CD14-positive monocyte (primary cell): ENCODE measurements around the gene UBA6. TPM values are rescaled to one million over a fixed set of nuclear protein-coding genes. Genes with fewer than 3 reads are reported as not detected.

Experiments used
- DNase-seq, 3 donors: peaks; one replicate each; pipeline ENCODE4 v3.0.0-alpha.2; 2011 to 2022
- H2AFZ ChIP-seq: 2 replicates; pipeline ENCODE4 v1.6.0; 2012; ENCODE audit warnings: mild to moderate bottlenecking, low read depth, low read length, inconsistent platforms; ENCODE audit not compliant: insufficient read depth, poor library complexity, severe bottlenecking
- H3K27ac ChIP-seq, 2 donors: 1 replicate in 1 of 2; 2 replicates in 1 of 2; pipeline ENCODE4 v1.5.1; 2012 to 2013; ENCODE audit warnings: low read length in 2 of 2, control low read depth in 1 of 2, inconsistent platforms in 1 of 2, low read depth in 1 of 2, mild to moderate bottlenecking in 1 of 2
- H3K27me3 ChIP-seq, 2 donors: one replicate each; pipeline versions ENCODE4 v1.6.0 to v1.6.1; 2011 to 2013; ENCODE audit warnings: low read length in 2 of 2; ENCODE audit not compliant: control insufficient read depth in 2 of 2, insufficient read depth in 2 of 2
- H3K36me3 ChIP-seq, 2 donors: replicated peaks in 1 of 2; 1 replicate in 1 of 2; 2 replicates in 1 of 2; pipeline versions ENCODE4 v1.5.1 to v1.6.1; 2012 to 2013; ENCODE audit warnings: low read length in 2 of 2, control low read depth in 1 of 2, inconsistent platforms in 1 of 2, mild to moderate bottlenecking in 1 of 2; ENCODE audit not compliant: insufficient read depth in 2 of 2, control insufficient read depth in 1 of 2
- H3K4me1 ChIP-seq, 2 donors: 1 replicate in 1 of 2; 2 replicates in 1 of 2; pipeline versions ENCODE4 v1.5.1 to v1.6.1; 2012 to 2013; ENCODE audit warnings: low read length in 2 of 2, control low read depth in 1 of 2, inconsistent platforms in 1 of 2, mild to moderate bottlenecking in 1 of 2, moderate library complexity in 1 of 2; ENCODE audit not compliant: insufficient read depth in 2 of 2, control insufficient read depth in 1 of 2
- H3K4me2 ChIP-seq: replicated peaks from 2 replicates; pipeline ENCODE3; 2012; ENCODE audit warnings: low read length, moderate library complexity, mild to moderate bottlenecking; ENCODE audit not compliant: poor library complexity, severe bottlenecking; ENCODE audit errors: extremely low read depth
- H3K4me3 ChIP-seq, 3 experiments: fragments of 200-600 bp in 1 of 3; sonication (generic) in 1 of 3; replicated peaks in 1 of 3; 1 replicate in 2 of 3; 2 replicates in 1 of 3; pipeline ENCODE4 v1.5.1; 2011 to 2013; ENCODE audit warnings: low read length in 3 of 3, mild to moderate bottlenecking in 3 of 3, control low read depth in 2 of 3, low read depth in 2 of 3, inconsistent platforms in 1 of 3, moderate library complexity in 1 of 3
- H3K79me2 ChIP-seq: 2 replicates; pipeline ENCODE4 v1.6.0; 2012; ENCODE audit warnings: mild to moderate bottlenecking, control low read depth, inconsistent platforms, low read length, moderate library complexity; ENCODE audit not compliant: insufficient read depth
- H3K9ac ChIP-seq: 2 replicates; pipeline ENCODE4 v1.6.0; 2017; ENCODE audit warnings: low read length, mild to moderate bottlenecking; ENCODE audit not compliant: insufficient read depth, poor library complexity, severe bottlenecking
- H3K9me3 ChIP-seq, 2 donors: replicated peaks in 1 of 2; 1 replicate in 1 of 2; 2 replicates in 1 of 2; pipeline versions ENCODE4 v1.5.1 to v1.6.1; 2012 to 2013; ENCODE audit warnings: low read length in 2 of 2, control low read depth in 1 of 2; ENCODE audit not compliant: control insufficient read depth in 1 of 2, insufficient read depth in 1 of 2
- H4K20me1 ChIP-seq: 2 replicates; pipeline ENCODE4 v1.6.0; 2012; ENCODE audit warnings: mild to moderate bottlenecking, low read length, control low read depth, moderate library complexity; ENCODE audit not compliant: insufficient read depth
- H3K27ac Mint-ChIP-seq, 7 donors: one replicate each; pipeline ENCODE4 v1.8.0; 2020; ENCODE audit warnings: mild to moderate bottlenecking in 7 of 7, mixed read lengths in 7 of 7, moderate library complexity in 6 of 7, inconsistent platforms in 2 of 7
- H3K27me3 Mint-ChIP-seq, 3 donors: one replicate each; pipeline ENCODE4 v1.8.0; 2021 to 2022; ENCODE audit warnings: low read depth in 3 of 3, mild to moderate bottlenecking in 3 of 3, mixed read lengths in 3 of 3, moderate library complexity in 3 of 3, inconsistent platforms in 1 of 3
- H3K36me3 Mint-ChIP-seq, 2 donors: one replicate each; pipeline ENCODE4 v1.8.0; 2020; ENCODE audit warnings: mixed read lengths in 2 of 2, inconsistent platforms in 1 of 2, mild to moderate bottlenecking in 1 of 2
- H3K4me1 Mint-ChIP-seq: one replicate; pipeline ENCODE4 v1.8.0; 2020; ENCODE audit warnings: mild to moderate bottlenecking, mixed read lengths
- H3K4me3 Mint-ChIP-seq, 2 donors: one replicate each; pipeline ENCODE4 v1.8.0; 2020; ENCODE audit warnings: mild to moderate bottlenecking in 2 of 2, mixed read lengths in 2 of 2, moderate library complexity in 1 of 2
- H3K9me3 Mint-ChIP-seq, 7 donors: one replicate each; pipeline ENCODE4 v1.8.0; 2020 to 2022; ENCODE audit warnings: mixed read lengths in 7 of 7, mild to moderate bottlenecking in 6 of 7, moderate library complexity in 6 of 7, inconsistent platforms in 2 of 7
- CTCF ChIP-seq: fragments of 200-600 bp; IDR thresholded peaks from one replicate; pipeline ENCODE4 v1.8.0; 2022; ENCODE audit warnings: antibody characterized with exemption, mild to moderate bottlenecking
- WGBS: methylation state at CpG from one replicate; pipeline ENCODE4 v1.1.5; 2013; ENCODE audit warnings: missing lambda C conversion rate; ENCODE audit not compliant: insufficient coverage; 5-methylcytosine and 5-hydroxymethylcytosine counted together
- intact Hi-C, 2 donors: fragments of 100-400 bp; cut with micrococcal nuclease; formaldehyde crosslinking; loops; one replicate each; pipeline versions ENCODE4 v1.15.0 to v1.15.1; 2023
- polyA plus RNA-seq, 3 donors: library from polyadenylated mRNA; depleted of rRNA in 1 of 3; unstranded in 2 of 3; stranded (reverse) in 1 of 3; fragments of 300-500 nt in 2 of 3; fragments of >200 nt in 1 of 3; fragmentation: Illumina TruSeq in 2 of 3; gene quantifications; 1 replicate in 2 of 3; 2 replicates in 1 of 3; pipeline ENCODE4 v1.2.3, GENCODE V29; 2012 to 2021

UBA6 gene
- polyA plus RNA-seq, 3 donors: 8.4 to 22.0 (median 21.0) TPM

GRCh38 chr4:67725132-67725531, 24.2 kb upstream of the UBA6 start:
- no peak overlapping the region for H3K27ac ChIP-seq
- H3K4me3 Mint-ChIP-seq: no peak overlapping the region
- no peaks in the 10 kb centered on the region for H3K79me2 ChIP-seq
- H2AFZ ChIP-seq: no peak overlapping the region
- H3K4me1 ChIP-seq: no peaks in the 10 kb centered on the region
- no peaks in the 10 kb centered on the region for H3K27me3 ChIP-seq
- no peaks in the 10 kb centered on the region for H3K36me3 ChIP-seq
- intact Hi-C loops: no loop called here
- H3K9ac ChIP-seq: no peak overlapping the region
- no peaks in the 10 kb centered on the region for H4K20me1 ChIP-seq
- H3K4me1 Mint-ChIP-seq: peaks cover 9% of the 10 kb centered on the region
- no peaks in the 10 kb centered on the region for H3K9me3 ChIP-seq
- no peak overlapping the region for H3K27ac Mint-ChIP-seq
- no peak overlapping the region for H3K4me3 ChIP-seq
- H3K9me3 Mint-ChIP-seq: peaks cover under 1 to 12% (median 5%) of the 10 kb centered on the region in 7 donors
- peaks cover 4 to 5% of the 10 kb centered on the region in 2 donors for H3K36me3 Mint-ChIP-seq
- WGBS: 88% methylated on average over 1 of the region's 1 CpG
- no peak for DNase-seq
- no peaks in the 10 kb centered on the region for H3K27me3 Mint-ChIP-seq
- no peak for TF ChIP-seq CTCF
- no peak overlapping the region for H3K4me2 ChIP-seq

GRCh38 chr4:67723949-67724348, 23.0 kb upstream of the UBA6 start:
- DNase-seq: no peak
- Mint-ChIP-seq H3K9me3 (peaks cover 0 to 12% (median 4%) of the 10 kb centered on the region in 7 donors), H3K4me1 (peaks cover 9% of the 10 kb centered on the region), H3K27me3 (no peaks in the 10 kb centered on the region), H3K4me3 (no peak overlapping the region), H3K36me3 (peaks cover 2 to 5% of the 10 kb centered on the region in 2 donors), H3K27ac (no peak overlapping the region)
- TF ChIP-seq CTCF: no peak
- no peaks in the 10 kb centered on the region for H4K20me1 ChIP-seq
- no peak overlapping the region for H3K4me2 ChIP-seq
- H2AFZ ChIP-seq: no peak overlapping the region
- no peaks in the 10 kb centered on the region for H3K36me3 ChIP-seq
- no peaks in the 10 kb centered on the region for H3K4me1 ChIP-seq
- WGBS: 96% methylated on average over 8 of the region's 10 CpGs
- no peak overlapping the region for H3K4me3 ChIP-seq
- no peak overlapping the region for H3K27ac ChIP-seq
- no peak overlapping the region for H3K9ac ChIP-seq
- H3K79me2 ChIP-seq: no peaks in the 10 kb centered on the region
- intact Hi-C loops: no loop called here
- no peaks in the 10 kb centered on the region for H3K27me3 ChIP-seq
- no peaks in the 10 kb centered on the region for H3K9me3 ChIP-seq
